ENCODE results near the gene MIA. TPM values are rescaled to one million over a fixed set of nuclear protein-coding genes. Genes with fewer than 3 reads are reported as not detected.

MIA gene
- total and polyA plus RNA-seq, 2 of the 4 experiments (the other 2 are of a cell fraction), result 0.44 TPM; not detected in 1

GRCh38 chr19:40802300-40803169 is 27.2 kb downstream of the MIA start:
- 0 out of 2 replicates have a peak overlapping the region, but pooled peaks have one; percentile 13 for H3K14ac ChIP-seq (replicated peaks; ENCODE audit: low read depth, low read length)
- no peak overlapping the region for H3K18ac ChIP-seq (ENCODE audit: low read depth, low read length)
- peak overlapping the region; percentile 16 for H2AK9ac ChIP-seq (replicated peaks; ENCODE audit: low read depth, low read length, poor library complexity)
- H3K79me1 ChIP-seq (ENCODE audit: low read depth in 1 of 2, low read length in 2 of 2), result peaks cover 10 to 82% of the 10 kb centered on the region in 2 experiments
- ChIA-PET CTCF (interaction anchor here (0.6 kb wide), 1 partner anchor 9 kb away, joined by 3 read pairs; no protein-coding TSS in a partner anchor), POLR2A (ENCODE audit: unreplicated experiment) (interaction anchor here (0.5 to 0.6 kb wide), 2 partner anchors 9 to 142 kb away, joined by 4 read pairs; no protein-coding TSS in a partner anchor)
- no peak overlapping the region for H3K56ac ChIP-seq (ENCODE audit: extremely low read depth, insufficient read depth, low read length)
- peak overlapping the region; percentile 31; the same call in 1 of the 2 replicates for H3K27ac ChIP-seq (ENCODE audit: insufficient read depth, low read length)
- H2AFZ ChIP-seq (replicated peaks; ENCODE audit: low read length, poor library complexity), result no peak overlapping the region
- ATAC-seq (ENCODE audit: low read depth) (no peak), DNase-seq (no peak)
- H3K4me2 ChIP-seq (ENCODE audit: low read depth, low read length), result peak overlapping the region; percentile 81; the same call in 1 of the 2 replicates
- H3K27me3 ChIP-seq (ENCODE audit: control insufficient read depth, insufficient read depth, low read length), result no peaks in the 10 kb centered on the region
- no peak overlapping the region for H4K91ac ChIP-seq (ENCODE audit: insufficient read depth, low read depth, low read length)
- H2AK5ac ChIP-seq (ENCODE audit: low read depth, low read length), result no peak overlapping the region
- dilution Hi-C loops (cut with HindIII; ENCODE audit: low sequenced_read_pairs, unreplicated experiment), result no loop called here
- no peak overlapping the region for H3K4ac ChIP-seq (ENCODE audit: low read depth, low read length)
- H3K9ac ChIP-seq (ENCODE audit: low read depth, low read length), result peak overlapping the region; percentile 44
- H3K23ac ChIP-seq (ENCODE audit: low read depth, low read length), result peak overlapping the region; percentile 55; the same call in 1 of the 2 replicates
- BruUV-seq (replicated peaks), result no TSS peak
- H3K4me3 ChIP-seq (ENCODE audit: insufficient read depth, low read depth, low read length), result no peak overlapping the region; the same call in 1 of the 2 replicates
- no peak overlapping the region for H2BK120ac ChIP-seq (ENCODE audit: low read depth, low read length)
- TF ChIP-seq NFE2L2 (IDR thresholded peaks at IDR 0.05; ENCODE audit: low read depth, low read length) (no peak), CEBPB (IDR thresholded peaks at IDR 0.05; ENCODE audit: low read depth, low read length) (no peak), MAFK (IDR thresholded peaks at IDR 0.05; ENCODE audit: low read depth, low read length) (no peak), POLR2A (IDR thresholded peaks at IDR 0.05; ENCODE audit: low read depth, low read length) (no peak), ELK1 (IDR thresholded peaks at IDR 0.05; ENCODE audit: borderline replicate concordance, low read depth, low read length) (no peak), MXI1 (IDR thresholded peaks at IDR 0.05; ENCODE audit: borderline replicate concordance, low read depth, low read length) (no peak)
- intact Hi-C loops (cut with micrococcal nuclease), result no loop called here
- H4K20me1 ChIP-seq (ENCODE audit: insufficient read depth, low read length), result peaks cover 78% of the 10 kb centered on the region
- 50% methylated on average over 8 of the region's 11 CpGs; no CpG with 5 or more reads in 1 of the 2 experiments for WGBS, 2 experiments (ENCODE audit: extremely low coverage in 2 of 2, insufficient read length in 1 of 2)
- in situ Hi-C loops (cut with MboI; ENCODE audit: low sequenced_read_pairs), result no loop called here
- H2BK5ac ChIP-seq (ENCODE audit: low read depth, low read length, poor library complexity, severe bottlenecking), result no peak overlapping the region
- H4K8ac ChIP-seq (ENCODE audit: low read depth in 2 of 2, low read length in 2 of 2), result no peak overlapping the region
- H3K9me1 ChIP-seq (ENCODE audit: insufficient read depth, low read length), result peaks cover 36% of the 10 kb centered on the region
- no peak overlapping the region for H4K5ac ChIP-seq (ENCODE audit: low read depth, low read length)
- H2BK15ac ChIP-seq (ENCODE audit: low read depth, low read length), result no peak overlapping the region
- no peak overlapping the region for H2BK20ac ChIP-seq (ENCODE audit: low read depth, low read length)
- peaks cover 40% of the 10 kb centered on the region for H3K4me1 ChIP-seq (ENCODE audit: control insufficient read depth, insufficient read depth, low read length)
- H3K36me3 ChIP-seq (ENCODE audit: control insufficient read depth, insufficient read depth, low read length), result peaks cover 49% of the 10 kb centered on the region
- no peaks in the 10 kb centered on the region for H3K9me3 ChIP-seq (ENCODE audit: control insufficient read depth, insufficient read depth, low read length)
